Calu3 (cell line): Measurements from ENCODE around the gene PNPLA7. TPM values are rescaled to one million over a fixed set of nuclear protein-coding genes. Genes with fewer than 3 reads are reported as not detected.

Source experiments
- BruUV-seq: library from RNA; stranded (reverse); fragments of 400-500 nt; replicated peaks from 2 replicates; lab custom pipeline; 2021; lab: Mats Ljungman, UMichigan
- CTCF ChIA-PET: fragments of 300-600 bp; sonication (Branson Sonifier 250); formaldehyde crosslinking; loops from one replicate; lab custom pipeline; 2022; ENCODE audit warnings: antibody characterized with exemption; lab: Charles Lee
- DNase-seq: peaks from one replicate; pipeline ENCODE4 v3.0.0; 2022
- H3K27ac Mint-ChIP-seq: one replicate; pipeline ENCODE4 v1.8.0; 2022; ENCODE audit warnings: mixed read lengths; ENCODE audit not compliant: unreplicated experiment
- H3K27me3 Mint-ChIP-seq: one replicate; pipeline ENCODE4 v1.8.0; 2022; ENCODE audit warnings: mixed read lengths; ENCODE audit not compliant: unreplicated experiment
- H3K36me3 Mint-ChIP-seq: one replicate; pipeline ENCODE4 v1.8.0; 2022; ENCODE audit warnings: mild to moderate bottlenecking, moderate library complexity, mixed read lengths; ENCODE audit not compliant: insufficient read depth, unreplicated experiment
- H3K4me1 Mint-ChIP-seq: one replicate; pipeline ENCODE4 v1.8.0; 2022; ENCODE audit warnings: mild to moderate bottlenecking, low read depth, mixed read lengths; ENCODE audit not compliant: unreplicated experiment
- H3K4me3 Mint-ChIP-seq: one replicate; pipeline ENCODE4 v1.8.0; 2022; ENCODE audit warnings: mild to moderate bottlenecking, low read depth, moderate library complexity, mixed read lengths; ENCODE audit not compliant: unreplicated experiment
- H3K9me3 Mint-ChIP-seq: one replicate; pipeline ENCODE4 v1.8.0; 2022; ENCODE audit warnings: low read depth, mixed read lengths; ENCODE audit not compliant: unreplicated experiment
- CTCF ChIP-seq: fragments of 200-600 bp; IDR thresholded peaks from one replicate; pipeline ENCODE4 v1.8.0; 2022; ENCODE audit warnings: antibody characterized with exemption; ENCODE audit not compliant: unreplicated experiment
- intact Hi-C: fragments of 100-400 bp; cut with micrococcal nuclease; formaldehyde crosslinking; loops from one replicate; pipeline ENCODE4 v1.10.0; 2022; ENCODE audit not compliant: unreplicated experiment
- total RNA-seq: library from RNA; stranded (reverse); gene quantifications from 2 replicates; pipeline ENCODE4 v1.2.3, GENCODE V29; 2022

Gene PNPLA7
- total RNA-seq, 1 experiment from 2014 or later = 1.8 TPM

- peaks cover 4% of the 10 kb centered on the region for H3K9me3 Mint-ChIP-seq
- TF ChIP-seq CTCF = no peak
- peaks cover 64% of the 10 kb centered on the region for H3K27me3 Mint-ChIP-seq
- no peak overlapping the region for H3K27ac Mint-ChIP-seq
- H3K4me3 Mint-ChIP-seq = no peak overlapping the region
- CTCF ChIA-PET = no interaction called here
- H3K36me3 Mint-ChIP-seq = peaks cover 20% of the 10 kb centered on the region
- DNase-seq = no peak
- no peaks in the 10 kb centered on the region for H3K4me1 Mint-ChIP-seq
- no TSS peak for BruUV-seq
- intact Hi-C loops = no loop called here
Observed at GRCh38 chr9:137499858-137500661, 50.1 kb downstream of the PNPLA7 start.

- no peak for TF ChIP-seq CTCF
- Mint-ChIP-seq H3K27me3 (peaks cover 63% of the 10 kb centered on the region), H3K9me3 (peaks cover 4% of the 10 kb centered on the region), H3K4me1 (no peaks in the 10 kb centered on the region), H3K27ac (no peak overlapping the region), H3K4me3 (no peak overlapping the region), H3K36me3 (peaks cover 20% of the 10 kb centered on the region)
- no TSS peak for BruUV-seq
- no peak for DNase-seq
- CTCF ChIA-PET = no interaction called here
- intact Hi-C loops = no loop called here
Observed at GRCh38 chr9:137499416-137499815, 50.8 kb downstream of the PNPLA7 start.

- intact Hi-C loops = no loop called here
- no TSS peak for BruUV-seq
- H3K9me3 Mint-ChIP-seq = peaks cover 2% of the 10 kb centered on the region
Observed at GRCh38 chr9:137498720-137499150, 51.5 kb downstream of the PNPLA7 start.

GRCh38 chr9:137497921-137498719, 52.1 kb downstream of the PNPLA7 start:
- BruUV-seq = no TSS peak
- intact Hi-C loops = no loop called here
- CTCF ChIA-PET = interaction anchor here (0.8 kb wide), 1 partner anchor 9 kb away, joined by 3 read pairs; no protein-coding TSS in a partner anchor
- H3K4me3 Mint-ChIP-seq = no peak overlapping the region
- H3K4me1 Mint-ChIP-seq = no peaks in the 10 kb centered on the region
- no peaks in the 10 kb centered on the region for H3K9me3 Mint-ChIP-seq
- H3K27me3 Mint-ChIP-seq = peaks cover 50% of the 10 kb centered on the region
- no peak overlapping the region for H3K27ac Mint-ChIP-seq
- H3K36me3 Mint-ChIP-seq = peaks cover 20% of the 10 kb centered on the region
- no peak for DNase-seq
- TF ChIP-seq CTCF = no peak

More at GRCh38 chr9:137498720-137499150, 51.5 kb downstream of the PNPLA7 start:
- Mint-ChIP-seq H3K4me3 (no peak overlapping the region), H3K27me3 (peaks cover 56% of the 10 kb centered on the region), H3K4me1 (no peaks in the 10 kb centered on the region), H3K27ac (no peak overlapping the region), H3K36me3 (peaks cover 20% of the 10 kb centered on the region)
- no peak for TF ChIP-seq CTCF
- DNase-seq = no peak
- CTCF ChIA-PET = no interaction called here
